ENCODE measurements around the gene SPINT3. TPM values are rescaled to one million over a fixed set of nuclear protein-coding genes. Genes with fewer than 3 reads are reported as not detected.

The SPINT3 gene
- total RNA-seq, 1 donor from 2014 or later: not detected

DNA sequence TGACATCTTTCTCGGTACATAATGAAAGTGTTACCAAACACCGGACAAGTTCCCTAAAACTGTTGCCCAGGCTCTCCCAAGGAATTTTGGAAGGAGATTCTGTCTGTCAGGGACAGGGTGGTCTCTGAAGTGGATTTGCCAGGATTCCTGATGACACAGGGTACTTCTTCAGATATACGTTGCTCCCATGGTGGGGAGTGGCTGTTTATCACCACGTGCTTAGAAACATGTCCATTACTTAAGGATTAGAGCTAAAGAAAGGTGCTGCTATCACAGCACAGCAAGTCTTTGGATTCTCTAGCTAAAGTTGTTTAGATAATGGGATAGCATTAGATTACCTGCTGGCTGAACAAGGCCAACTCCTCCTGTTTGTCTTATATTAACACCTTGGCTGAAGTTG is 6.3 kb downstream of the SPINT3 start:
- Mint-ChIP-seq H3K4me1 (no peaks in the 10 kb centered on the region), H3K27ac (ENCODE audit: unreplicated experiment) (no peak overlapping the region), H3K4me3 (no peak overlapping the region), H3K9me3 (no peaks in the 10 kb centered on the region), H3K36me3 (ENCODE audit: low read depth) (no peaks in the 10 kb centered on the region), H3K27me3 (ENCODE audit: low read depth) (peaks cover 69% of the 10 kb centered on the region)
- DNase-seq (ENCODE audit: low read depth, low spot score): no peak
- TF ChIP-seq, protein P1, sequence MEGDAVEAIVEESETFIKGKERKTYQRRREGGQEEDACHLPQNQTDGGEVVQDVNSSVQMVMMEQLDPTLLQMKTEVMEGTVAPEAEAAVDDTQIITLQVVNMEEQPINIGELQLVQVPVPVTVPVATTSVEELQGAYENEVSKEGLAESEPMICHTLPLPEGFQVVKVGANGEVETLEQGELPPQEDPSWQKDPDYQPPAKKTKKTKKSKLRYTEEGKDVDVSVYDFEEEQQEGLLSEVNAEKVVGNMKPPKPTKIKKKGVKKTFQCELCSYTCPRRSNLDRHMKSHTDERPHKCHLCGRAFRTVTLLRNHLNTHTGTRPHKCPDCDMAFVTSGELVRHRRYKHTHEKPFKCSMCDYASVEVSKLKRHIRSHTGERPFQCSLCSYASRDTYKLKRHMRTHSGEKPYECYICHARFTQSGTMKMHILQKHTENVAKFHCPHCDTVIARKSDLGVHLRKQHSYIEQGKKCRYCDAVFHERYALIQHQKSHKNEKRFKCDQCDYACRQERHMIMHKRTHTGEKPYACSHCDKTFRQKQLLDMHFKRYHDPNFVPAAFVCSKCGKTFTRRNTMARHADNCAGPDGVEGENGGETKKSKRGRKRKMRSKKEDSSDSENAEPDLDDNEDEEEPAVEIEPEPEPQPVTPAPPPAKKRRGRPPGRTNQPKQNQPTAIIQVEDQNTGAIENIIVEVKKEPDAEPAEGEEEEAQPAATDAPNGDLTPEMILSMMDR (conservative IDR thresholded peaks at IDR 0.05): no peak

DNA sequence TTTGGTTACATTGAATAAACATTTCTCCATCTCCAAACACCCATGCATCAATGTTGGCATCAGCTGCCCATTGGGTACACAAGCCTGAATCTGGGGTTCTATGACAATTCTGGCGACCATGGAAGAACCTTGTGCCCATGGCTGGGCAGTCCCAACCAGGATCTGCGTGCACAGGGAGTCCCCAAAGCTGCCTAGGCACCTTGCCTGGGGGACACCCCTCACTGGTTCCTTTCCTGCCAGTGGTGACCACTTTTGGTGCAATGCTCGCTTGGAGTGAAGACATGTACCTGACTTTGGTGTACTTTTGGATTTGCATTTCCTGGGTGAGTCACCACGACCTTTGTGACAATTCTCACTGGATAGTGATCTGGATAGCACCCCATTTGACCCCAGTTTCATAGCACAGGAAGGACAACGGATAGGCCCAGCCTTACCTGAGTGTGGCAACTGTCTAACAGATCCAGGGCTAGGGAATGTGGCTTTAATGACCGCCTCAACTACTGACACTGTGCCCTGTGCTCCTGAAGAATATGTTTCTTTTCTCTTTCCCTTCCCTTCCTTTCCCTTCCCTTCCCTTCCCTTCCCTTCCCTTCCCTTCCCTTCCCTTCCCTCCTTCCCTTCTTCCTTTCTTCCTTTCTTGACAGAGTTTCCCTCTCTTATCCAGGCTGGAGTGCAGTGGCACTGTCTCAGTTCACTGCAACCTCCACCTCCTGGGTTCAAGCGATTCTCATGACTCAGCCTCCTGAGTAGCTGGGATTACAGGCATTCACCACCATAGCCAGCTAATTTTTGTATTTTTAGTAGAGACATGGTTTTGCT is 7.1 kb downstream of the SPINT3 start:
- H3K4me1 Mint-ChIP-seq: no peaks in the 10 kb centered on the region
- no peaks in the 10 kb centered on the region for H3K9me3 Mint-ChIP-seq
- peaks cover 62% of the 10 kb centered on the region for H3K27me3 Mint-ChIP-seq (ENCODE audit: low read depth)
- TF ChIP-seq, protein P1 (conservative IDR thresholded peaks at IDR 0.05): no peak
- no peak overlapping the region for H3K27ac Mint-ChIP-seq (ENCODE audit: unreplicated experiment)
- no peak overlapping the region for H3K4me3 Mint-ChIP-seq
- no peaks in the 10 kb centered on the region for H3K36me3 Mint-ChIP-seq (ENCODE audit: low read depth)
- DNase-seq (ENCODE audit: low read depth, low spot score): no peak

- Mint-ChIP-seq H3K9me3 (no peaks in the 10 kb centered on the region), H3K36me3 (ENCODE audit: low read depth) (no peaks in the 10 kb centered on the region), H3K27ac (ENCODE audit: unreplicated experiment) (no peak overlapping the region), H3K27me3 (ENCODE audit: low read depth) (peaks cover 54% of the 10 kb centered on the region), H3K4me3 (no peak overlapping the region), H3K4me1 (no peaks in the 10 kb centered on the region)
- TF ChIP-seq, protein P1 (conservative IDR thresholded peaks at IDR 0.05): no peak
- no peak for DNase-seq (ENCODE audit: low read depth, low spot score)
Measured at GRCh38 chr20:45507011-45507820, 8.2 kb downstream of the SPINT3 start.

- no peaks in the 10 kb centered on the region for H3K4me1 Mint-ChIP-seq
- TF ChIP-seq, protein P1 (conservative IDR thresholded peaks at IDR 0.05): no peak
- peaks cover 53% of the 10 kb centered on the region for H3K27me3 Mint-ChIP-seq (ENCODE audit: low read depth)
- H3K9me3 Mint-ChIP-seq: no peaks in the 10 kb centered on the region
- no peak for DNase-seq (ENCODE audit: low read depth, low spot score)
- no peaks in the 10 kb centered on the region for H3K36me3 Mint-ChIP-seq (ENCODE audit: low read depth)
- H3K27ac Mint-ChIP-seq (ENCODE audit: unreplicated experiment): no peak overlapping the region
- no peak overlapping the region for H3K4me3 Mint-ChIP-seq
Measured at GRCh38 chr20:45506398-45506797, 9.0 kb downstream of the SPINT3 start.

DNA sequence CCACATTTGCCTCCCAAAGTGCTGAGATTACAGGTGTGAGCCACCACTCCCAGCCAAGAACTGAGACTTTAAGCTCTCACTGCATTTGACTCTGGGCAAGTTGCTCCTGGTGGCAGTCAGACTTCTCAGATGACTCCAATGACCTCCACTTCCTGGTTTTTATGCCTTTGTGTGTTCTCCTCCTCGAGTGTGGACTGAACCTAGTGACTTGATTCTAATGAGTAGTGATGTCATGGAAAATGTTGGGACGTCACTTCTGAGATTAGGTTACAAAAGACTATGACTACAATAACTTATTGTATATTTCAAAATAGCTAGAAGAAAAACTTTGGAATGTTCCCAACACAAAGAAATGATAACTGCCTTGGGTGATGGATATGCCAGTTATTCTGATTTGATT is 12.0 kb downstream of the SPINT3 start:
- Mint-ChIP-seq H3K9me3 (no peaks in the 10 kb centered on the region), H3K36me3 (ENCODE audit: low read depth) (no peaks in the 10 kb centered on the region), H3K27me3 (ENCODE audit: low read depth) (peaks cover 51% of the 10 kb centered on the region), H3K27ac (ENCODE audit: unreplicated experiment) (no peak overlapping the region), H3K4me1 (no peaks in the 10 kb centered on the region), H3K4me3 (no peak overlapping the region)
- TF ChIP-seq, protein P1 (conservative IDR thresholded peaks at IDR 0.05): no peak
- no peak for DNase-seq (ENCODE audit: low read depth, low spot score)

Measured in neural crest cell (in vitro differentiated cells).